A549 (cell line): ENCODE results near the gene MCTP1.

Experiments used
- CBX2 ChIP-seq: fragments of 200-600 bp; sonication (generic); IDR thresholded peaks from 2 replicates; pipeline ENCODE4 v1.6.1; 2016; ENCODE audit warnings: low read depth, mild to moderate bottlenecking, borderline replicate concordance
- CEBPB ChIP-seq, 2 experiments: fragments of >200 bp in 1 of 2; sonication (Bioruptor Twin) in 1 of 2; formaldehyde crosslinking in 1 of 2; IDR thresholded peaks; 2 replicates each; pipeline ENCODE4 v1.6.1; 2012 to 2016
- CTCF ChIP-seq: fragments of >200 bp; sonication (Bioruptor Twin); formaldehyde crosslinking; IDR thresholded peaks from 3 replicates; pipeline ENCODE4 v1.5.1; 2016
- EHMT2 ChIP-seq: fragments of 200-600 bp; sonication (generic); IDR thresholded peaks from 2 replicates; pipeline ENCODE4 v1.6.1; 2016; ENCODE audit warnings: antibody characterized with exemption, low read depth, mild to moderate bottlenecking, moderate library complexity
- HDAC2 ChIP-seq: fragments of 200-600 bp; sonication (generic); IDR thresholded peaks from 2 replicates; pipeline ENCODE4 v1.6.1; 2016
- MAZ ChIP-seq: fragments of 150-350 bp; IDR thresholded peaks from 2 replicates; pipeline ENCODE4 v1.6.1; 2014; ENCODE audit warnings: antibody characterized with exemption, low read depth, low read length, borderline replicate concordance
- MYC ChIP-seq: IDR thresholded peaks from 2 replicates; pipeline ENCODE4 v1.6.1; 2012; ENCODE audit warnings: mild to moderate bottlenecking, inconsistent platforms, low read length, improper control_type of control experiment, borderline replicate concordance
- POLR2A ChIP-seq: IDR thresholded peaks from 2 replicates; pipeline ENCODE4 v1.6.1; 2012; ENCODE audit warnings: mild to moderate bottlenecking, low read length
- POLR2AphosphoS2 ChIP-seq: conservative IDR thresholded peaks from 2 replicates; pipeline ENCODE4 v1.6.1; 2012; ENCODE audit warnings: low read length, improper control_type of control experiment, inconsistent platforms
- RCOR1 ChIP-seq: fragments of 150-350 bp; IDR thresholded peaks from 2 replicates; pipeline ENCODE4 v1.6.1; 2014; ENCODE audit warnings: antibody characterized with exemption, low read length, low read depth
- REST ChIP-seq: fragments of 200-600 bp; sonication (generic); IDR thresholded peaks from 2 replicates; pipeline ENCODE4 v1.6.1; 2016; ENCODE audit warnings: antibody characterized with exemption, mild to moderate bottlenecking, moderate library complexity
- RFX5 ChIP-seq: fragments of 450-650 bp; IDR thresholded peaks from 2 replicates; pipeline ENCODE4 v1.7.1; 2014; ENCODE audit warnings: antibody characterized with exemption, mild to moderate bottlenecking, moderate library complexity
- TFCP2L1 ChIP-seq: fragments of 250-450 bp; sonication (Bioruptor Pico); IDR thresholded peaks from 2 replicates; pipeline ENCODE4 v1.5.0; 2021; ENCODE audit warnings: mild to moderate bottlenecking

- no peak for TF ChIP-seq REST
- TF ChIP-seq POLR2AphosphoS2 = no peak
- TF ChIP-seq POLR2A = no peak
- TF ChIP-seq CEBPB (IDR thresholded peaks at IDR 0.05) = no peak
- no peak for TF ChIP-seq TFCP2L1 (CRISPR knock-in tag)
- no peak for TF ChIP-seq MAZ
- TF ChIP-seq EHMT2 = no peak
- TF ChIP-seq CTCF = no peak
- no peak for TF ChIP-seq RCOR1
- no peak for TF ChIP-seq HDAC2
- no peak for TF ChIP-seq CBX2
- no peak for TF ChIP-seq RFX5
- TF ChIP-seq MYC = no peak
These were observed 129.0 kb downstream of the MCTP1 start for GRCh38 chr5:95155888-95156287.
